ENCODE measurements around the gene WFIKKN2.

DNA sequence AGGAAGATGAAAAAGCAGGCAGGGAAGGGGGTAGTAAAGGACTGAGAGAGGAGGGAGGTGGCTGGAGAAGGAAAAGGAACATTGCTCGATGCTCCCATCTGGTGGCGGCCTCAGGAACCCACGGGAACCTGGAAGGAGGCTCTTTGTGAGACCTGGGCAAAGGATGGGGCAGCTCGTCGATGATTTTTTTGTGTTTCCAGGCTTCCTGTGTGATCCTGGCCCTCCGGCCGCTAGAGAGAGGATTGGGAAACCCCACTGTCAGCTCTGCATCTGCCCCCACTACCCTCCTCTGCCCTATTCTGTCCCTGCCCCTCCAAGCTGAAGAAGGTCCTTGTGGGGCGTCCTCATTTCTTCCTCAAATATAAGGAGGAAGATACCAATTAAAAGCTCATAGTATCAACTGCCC is 6.6 kb downstream of the WFIKKN2 start:
- TF ChIP-seq, protein P1, sequence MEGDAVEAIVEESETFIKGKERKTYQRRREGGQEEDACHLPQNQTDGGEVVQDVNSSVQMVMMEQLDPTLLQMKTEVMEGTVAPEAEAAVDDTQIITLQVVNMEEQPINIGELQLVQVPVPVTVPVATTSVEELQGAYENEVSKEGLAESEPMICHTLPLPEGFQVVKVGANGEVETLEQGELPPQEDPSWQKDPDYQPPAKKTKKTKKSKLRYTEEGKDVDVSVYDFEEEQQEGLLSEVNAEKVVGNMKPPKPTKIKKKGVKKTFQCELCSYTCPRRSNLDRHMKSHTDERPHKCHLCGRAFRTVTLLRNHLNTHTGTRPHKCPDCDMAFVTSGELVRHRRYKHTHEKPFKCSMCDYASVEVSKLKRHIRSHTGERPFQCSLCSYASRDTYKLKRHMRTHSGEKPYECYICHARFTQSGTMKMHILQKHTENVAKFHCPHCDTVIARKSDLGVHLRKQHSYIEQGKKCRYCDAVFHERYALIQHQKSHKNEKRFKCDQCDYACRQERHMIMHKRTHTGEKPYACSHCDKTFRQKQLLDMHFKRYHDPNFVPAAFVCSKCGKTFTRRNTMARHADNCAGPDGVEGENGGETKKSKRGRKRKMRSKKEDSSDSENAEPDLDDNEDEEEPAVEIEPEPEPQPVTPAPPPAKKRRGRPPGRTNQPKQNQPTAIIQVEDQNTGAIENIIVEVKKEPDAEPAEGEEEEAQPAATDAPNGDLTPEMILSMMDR (optimal IDR thresholded peaks at IDR 0.05 in 1 of 3, IDR thresholded peaks at IDR 0.05 in 1 of 3, conservative IDR thresholded peaks at IDR 0.05 in 1 of 3; ENCODE audit: extremely low read depth in 1 of 3, insufficient read depth in 2 of 3, low read length in 3 of 3) = peak; percentile 84 to 95 (median 86)
- no peak for TF ChIP-seq EZH2 (IDR thresholded peaks at IDR 0.05; ENCODE audit: low read length)

Data from keratinocyte (primary cell).